Astrocyte (in vitro differentiated cells and primary cell): Measurements from ENCODE around the gene NUBP1. TPM values are rescaled to one million over a fixed set of nuclear protein-coding genes. Genes with fewer than 3 reads are reported as not detected.

ENCODE experiments used
- DNase-seq: peaks from one replicate; pipeline ENCODE4 v3.0.0-alpha.2; 2010; ENCODE audit warnings: low read depth
- FAIRE-seq: peaks from 2 replicates; lab custom pipeline; 2011; peaks lifted over from hg19 to GRCh38; lab: Jason Lieb, UNC
- H2AFZ ChIP-seq: 2 replicates; pipeline ENCODE4 v1.6.0; 2012; ENCODE audit warnings: low read depth, low read length, inconsistent platforms
- H3K27ac ChIP-seq: 2 replicates; pipeline ENCODE4 v1.5.1; 2011; ENCODE audit warnings: low read depth, low read length, inconsistent platforms
- H3K27me3 ChIP-seq: 2 replicates; pipeline ENCODE4 v1.6.0; 2011; ENCODE audit warnings: low read length, inconsistent platforms; ENCODE audit not compliant: insufficient read depth
- H3K36me3 ChIP-seq: 2 replicates; pipeline ENCODE4 v1.5.1; 2011; ENCODE audit warnings: low read length, inconsistent platforms; ENCODE audit not compliant: insufficient read depth
- H3K4me1 ChIP-seq: 2 replicates; pipeline ENCODE4 v1.5.1; 2011; ENCODE audit warnings: low read length, inconsistent platforms; ENCODE audit not compliant: insufficient read depth
- H3K4me2 ChIP-seq: 2 replicates; pipeline ENCODE4 v1.6.0; 2012; ENCODE audit warnings: low read length, inconsistent platforms
- H3K4me3 ChIP-seq: 2 replicates; pipeline ENCODE4 v1.5.1; 2011; ENCODE audit warnings: low read depth, mild to moderate bottlenecking, low read length, inconsistent platforms; ENCODE audit not compliant: insufficient read depth
- H3K79me2 ChIP-seq: 2 replicates; pipeline ENCODE4 v1.6.0; 2012; ENCODE audit warnings: mild to moderate bottlenecking, low read length, inconsistent platforms; ENCODE audit not compliant: insufficient read depth
- H3K9ac ChIP-seq: 2 replicates; pipeline ENCODE4 v1.6.0; 2012; ENCODE audit warnings: mild to moderate bottlenecking, low read length, inconsistent platforms
- H3K9me3 ChIP-seq: 2 replicates; pipeline ENCODE4 v1.5.1; 2012; ENCODE audit warnings: low read depth, mild to moderate bottlenecking, low read length, inconsistent platforms; ENCODE audit not compliant: insufficient read depth
- H4K20me1 ChIP-seq: 2 replicates; pipeline ENCODE4 v1.6.0; 2012; ENCODE audit warnings: low read length, inconsistent platforms; ENCODE audit not compliant: insufficient read depth
- H3K27ac Mint-ChIP-seq: one replicate; pipeline ENCODE4 v1.8.0; 2021; ENCODE audit warnings: mild to moderate bottlenecking, mixed read lengths; ENCODE audit not compliant: unreplicated experiment
- H3K27me3 Mint-ChIP-seq: one replicate; pipeline ENCODE4 v1.8.0; 2021; ENCODE audit warnings: low read depth, mixed read lengths; ENCODE audit not compliant: unreplicated experiment
- H3K36me3 Mint-ChIP-seq: one replicate; pipeline ENCODE4 v1.8.0; 2021; ENCODE audit warnings: low read depth, mixed read lengths; ENCODE audit not compliant: unreplicated experiment
- H3K4me1 Mint-ChIP-seq: one replicate; pipeline ENCODE4 v1.8.0; 2021; ENCODE audit warnings: low read depth, mixed read lengths; ENCODE audit not compliant: unreplicated experiment
- H3K4me3 Mint-ChIP-seq: one replicate; pipeline ENCODE4 v1.8.0; 2021; ENCODE audit warnings: mild to moderate bottlenecking, moderate library complexity, mixed read lengths; ENCODE audit not compliant: unreplicated experiment
- H3K9me3 Mint-ChIP-seq: one replicate; pipeline ENCODE4 v1.8.0; 2021; ENCODE audit warnings: mild to moderate bottlenecking, mixed read lengths; ENCODE audit not compliant: unreplicated experiment
- CTCF ChIP-seq: IDR thresholded peaks from 2 replicates; pipeline ENCODE4 v1.5.1; 2011; ENCODE audit warnings: low read depth, mild to moderate bottlenecking, inconsistent platforms, low read length, moderate library complexity; ENCODE audit not compliant: insufficient read depth
- EZH2 ChIP-seq: IDR thresholded peaks from 2 replicates; pipeline ENCODE4 v1.6.1; 2012; ENCODE audit warnings: mild to moderate bottlenecking, low read length, inconsistent platforms; ENCODE audit not compliant: insufficient read depth
- total RNA-seq: library from RNA; stranded (reverse); gene quantifications from 2 replicates; pipeline ENCODE4 v1.2.1, GENCODE V29; 2021

Gene NUBP1
- total RNA-seq, 1 donor from 2014 or later, result 17.4 TPM

DNA sequence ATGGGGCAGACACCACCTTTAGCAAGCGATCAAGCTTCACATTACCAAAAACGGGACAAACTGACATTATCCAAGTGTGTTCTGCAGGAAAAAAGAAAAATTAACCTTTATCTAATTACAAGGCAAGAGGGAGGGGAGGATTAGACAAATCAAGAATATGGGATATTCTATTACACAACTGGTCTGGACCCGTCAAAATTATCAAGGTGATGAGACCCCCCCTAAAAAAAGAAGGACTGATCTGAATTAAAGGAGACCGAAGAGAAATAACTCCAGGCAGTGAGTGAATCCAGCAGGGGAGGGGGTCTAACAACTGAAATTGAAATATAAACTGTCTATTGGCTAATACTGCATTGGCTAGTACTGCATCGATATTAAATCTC, 424 bp upstream of the NUBP1 start:
- no peak for DNase-seq
- H3K4me1 ChIP-seq, result peaks cover 16% of the 10 kb centered on the region
- H3K79me2 ChIP-seq, result no peaks in the 10 kb centered on the region
- H3K4me3 ChIP-seq, result peak overlapping the region; percentile 72
- H3K36me3 ChIP-seq, result no peaks in the 10 kb centered on the region
- Mint-ChIP-seq H3K27ac (peak overlapping the region; percentile 100), H3K9me3 (no peaks in the 10 kb centered on the region), H3K4me3 (peak overlapping the region; percentile 95), H3K27me3 (no peaks in the 10 kb centered on the region), H3K4me1 (peaks cover 8% of the 10 kb centered on the region), H3K36me3 (no peaks in the 10 kb centered on the region)
- FAIRE-seq, result no peak
- H3K4me2 ChIP-seq, result peak overlapping the region; percentile 92
- peak overlapping the region; percentile 97 for H2AFZ ChIP-seq
- no peaks in the 10 kb centered on the region for H3K27me3 ChIP-seq
- no peaks in the 10 kb centered on the region for H4K20me1 ChIP-seq
- no peaks in the 10 kb centered on the region for H3K9me3 ChIP-seq
- TF ChIP-seq CTCF, result no peak
- peak overlapping the region; percentile 98 for H3K27ac ChIP-seq
- H3K9ac ChIP-seq, result peak overlapping the region; percentile 97

- peaks cover 13% of the 10 kb centered on the region for H3K4me1 Mint-ChIP-seq
- TF ChIP-seq EZH2 (no peak), CTCF (no peak)
- FAIRE-seq, result no peak
Observed at GRCh38 chr16:10744370-10745030, 858 bp downstream of the NUBP1 start.

GRCh38 chr16:10745841-10746240, 2.2 kb downstream of the NUBP1 start:
- H3K4me1 Mint-ChIP-seq, result peaks cover 16% of the 10 kb centered on the region
- Histone ChIP-seq H3K9me3 (no peaks in the 10 kb centered on the region), H3K79me2 (no peaks in the 10 kb centered on the region), H3K27ac (no peak overlapping the region), H3K9ac (no peak overlapping the region), H3K4me2 (no peak overlapping the region), H3K4me3 (no peak overlapping the region), H3K36me3 (no peaks in the 10 kb centered on the region), H3K27me3 (no peaks in the 10 kb centered on the region), H2AFZ (no peak overlapping the region), H3K4me1 (peaks cover 17% of the 10 kb centered on the region), H4K20me1 (no peaks in the 10 kb centered on the region)
- peak overlapping the region; percentile 17 for H3K4me3 Mint-ChIP-seq
- FAIRE-seq, result no peak
- no peak overlapping the region for H3K27ac Mint-ChIP-seq
- DNase-seq, result no peak
- no peaks in the 10 kb centered on the region for H3K9me3 Mint-ChIP-seq
- peaks cover 2% of the 10 kb centered on the region for H3K36me3 Mint-ChIP-seq
- no peak for TF ChIP-seq CTCF
- TF ChIP-seq EZH2, result no peak
- H3K27me3 Mint-ChIP-seq, result no peaks in the 10 kb centered on the region

More at GRCh38 chr16:10744370-10745030, 858 bp downstream of the NUBP1 start:
- H3K4me3 ChIP-seq, result peak overlapping the region; percentile 72
- H3K4me1 ChIP-seq, result peaks cover 14% of the 10 kb centered on the region
- peak overlapping the region; percentile 92 for H3K4me2 ChIP-seq
- Mint-ChIP-seq H3K27me3 (no peaks in the 10 kb centered on the region), H3K9me3 (no peaks in the 10 kb centered on the region), H3K36me3 (no peaks in the 10 kb centered on the region), H3K27ac (peak overlapping the region; percentile 100), H3K4me3 (peak overlapping the region; percentile 95)
- peak overlapping the region; percentile 84 for H2AFZ ChIP-seq
- no peaks in the 10 kb centered on the region for H3K9me3 ChIP-seq
- peak overlapping the region; percentile 97 for H3K9ac ChIP-seq
- DNase-seq, result peak; percentile 38
- H3K36me3 ChIP-seq, result no peaks in the 10 kb centered on the region
- no peaks in the 10 kb centered on the region for H4K20me1 ChIP-seq
- peak overlapping the region; percentile 69 for H3K27ac ChIP-seq
- H3K79me2 ChIP-seq, result no peaks in the 10 kb centered on the region
- no peaks in the 10 kb centered on the region for H3K27me3 ChIP-seq
